HT1080 (cell line): Measurements from ENCODE around the gene KCND2. TPM values are rescaled to one million over a fixed set of nuclear protein-coding genes. Genes with fewer than 3 reads are reported as not detected.
"Not testable (repeated sequence)": the region's sequence is repeated elsewhere in the genome, so short reads cannot be mapped to it uniquely, and the experiment has no call there.

ENCODE experiments used
- DNase-seq: peaks from one replicate; pipeline ENCODE4 v3.0.0-alpha.2; 2015; ENCODE audit warnings: low read depth
- total RNA-seq: library from RNA; depleted of rRNA; stranded (reverse); fragments of >200 nt; shearing (Covaris generic); gene quantifications from 2 replicates; pipeline ENCODE4 v1.2.3, GENCODE V29; 2014

KCND2 gene
- total RNA-seq, 1 experiment from 2014 or later, result not detected

GRCh38 chr7:120480472-120480871 lies 207.5 kb downstream of the KCND2 start:
- DNase-seq, result no peak

GRCh38 chr7:120480930-120481329 lies 208.0 kb downstream of the KCND2 start:
- no peak for DNase-seq

DNA sequence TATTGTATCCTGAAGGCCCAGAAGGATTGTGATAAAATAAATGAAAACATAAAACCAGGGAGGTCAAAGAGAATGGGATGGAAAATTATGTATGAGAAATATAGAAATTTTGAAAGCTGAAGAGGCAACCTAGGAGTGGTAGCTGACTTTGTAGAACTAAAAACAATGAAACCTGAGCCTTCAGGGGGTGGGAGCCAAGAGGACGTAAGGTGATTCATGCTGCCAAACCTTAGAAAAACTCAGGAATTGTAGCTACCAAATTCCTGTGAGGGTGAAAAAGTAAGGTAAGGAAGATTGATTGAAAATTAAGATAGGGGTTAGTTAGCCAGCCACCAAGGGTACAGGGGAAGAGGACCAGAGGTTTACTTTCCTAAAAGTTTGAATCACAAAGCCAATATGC lies 213.2 kb downstream of the KCND2 start:
- DNase-seq, result peak; percentile 19

GRCh38 chr7:120502132-120502531 lies 229.2 kb downstream of the KCND2 start:
- DNase-seq, result no peak

DNA sequence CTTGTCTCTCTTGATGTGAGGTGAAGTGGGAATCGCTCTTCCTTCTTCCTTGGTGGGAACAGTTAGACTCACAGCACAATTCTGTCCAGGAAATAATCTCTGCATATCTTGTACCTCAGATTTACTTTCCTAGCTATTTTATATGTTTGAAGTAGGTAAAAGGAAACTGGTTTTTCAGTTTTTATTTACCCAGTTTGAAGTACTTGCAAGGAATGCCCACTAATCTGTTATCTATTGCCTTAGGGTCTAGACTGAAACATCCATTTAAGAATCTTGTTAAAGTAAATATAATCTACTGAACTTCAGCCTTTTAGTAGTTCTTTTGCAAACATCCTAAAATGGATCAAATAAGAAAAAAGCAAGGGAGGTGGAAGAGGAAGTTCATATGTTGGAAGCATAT lies 229.8 kb downstream of the KCND2 start:
- no peak for DNase-seq

GRCh38 chr7:120504386-120504785 lies 231.4 kb downstream of the KCND2 start:
- DNase-seq, result no peak

DNA sequence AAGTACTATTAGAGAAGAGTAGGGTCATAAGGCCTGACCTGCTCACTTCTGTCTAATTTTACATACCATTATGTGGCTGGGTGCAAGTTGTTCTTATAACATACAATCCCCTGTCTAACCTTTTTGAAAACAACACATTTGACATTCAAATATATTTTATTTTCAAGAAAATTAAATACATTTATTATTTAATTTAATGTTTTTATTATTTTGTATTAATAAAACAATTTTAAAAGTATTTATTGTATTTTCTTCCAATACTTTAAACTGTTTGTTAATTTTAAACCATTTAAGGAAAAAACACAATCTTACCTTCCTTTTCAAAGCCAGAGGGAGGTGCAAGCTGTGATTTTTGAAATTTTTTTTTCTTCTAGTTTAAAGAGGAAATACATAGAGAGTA lies 232.8 kb downstream of the KCND2 start:
- no peak for DNase-seq

DNA sequence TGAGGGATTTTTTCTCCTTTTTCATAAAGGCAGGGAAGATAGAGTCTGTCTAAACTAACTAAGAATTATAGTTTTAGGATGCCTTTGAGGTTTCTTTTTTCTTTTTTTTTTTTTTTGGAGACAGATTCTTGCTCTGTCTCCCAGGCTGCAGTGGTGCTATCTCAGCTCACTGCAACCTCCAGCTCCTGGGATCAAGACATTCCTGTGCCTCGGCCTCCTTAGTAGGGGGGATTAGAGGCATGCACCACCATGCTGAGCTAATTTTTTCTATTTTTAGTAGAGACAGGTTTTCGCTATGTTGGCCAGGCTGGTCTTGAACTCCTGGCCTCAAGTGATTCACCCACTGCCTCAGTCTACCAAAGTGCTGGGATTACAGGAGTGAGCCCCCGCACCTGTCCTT lies 239.7 kb downstream of the KCND2 start:
- DNase-seq, result no peak

GRCh38 chr7:120519224-120519623 lies 246.2 kb downstream of the KCND2 start:
- DNase-seq, result no peak

DNA sequence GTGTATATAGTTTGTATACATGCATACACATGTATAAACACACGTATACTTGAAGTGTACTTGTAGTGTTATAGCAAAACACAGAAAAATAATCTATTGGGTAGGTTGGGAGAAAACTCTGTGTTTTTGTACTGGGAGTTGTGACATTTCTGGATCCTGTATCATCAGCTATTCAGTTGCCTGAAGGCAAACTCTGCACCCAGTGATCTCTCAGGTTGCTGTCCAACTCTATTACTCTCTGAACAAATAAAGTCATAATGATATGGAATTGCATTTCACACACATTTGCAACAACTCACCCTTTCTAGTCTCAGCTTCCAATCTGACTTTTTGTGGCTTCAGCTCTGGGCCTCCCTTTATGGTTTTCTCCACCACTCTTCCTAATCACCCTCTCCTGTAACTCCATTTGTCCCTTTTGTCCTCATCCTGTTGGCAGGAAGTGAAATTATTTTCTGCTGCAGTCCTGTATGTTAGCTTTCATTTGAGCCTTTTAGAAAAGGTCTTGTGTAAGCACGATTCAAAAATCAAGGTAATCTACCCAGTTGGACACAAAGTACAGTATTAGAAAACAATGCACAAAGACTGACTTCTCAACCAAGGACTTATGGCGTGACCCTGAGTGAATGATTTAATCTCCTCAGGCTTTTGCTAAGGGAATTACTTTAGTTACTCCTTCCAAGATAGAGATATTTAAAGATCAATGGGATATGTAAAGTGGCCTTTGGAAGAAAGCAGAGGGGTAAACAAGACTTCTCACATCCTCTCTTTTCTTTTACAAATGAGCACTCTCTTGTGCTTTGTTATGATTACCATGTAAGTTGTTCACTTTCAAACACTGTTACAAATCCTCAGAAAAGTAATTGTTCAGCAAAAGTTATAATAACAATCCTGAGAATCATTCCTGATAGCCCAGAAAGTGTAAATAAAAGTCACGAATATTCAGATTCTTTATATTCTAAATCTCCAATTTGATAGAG lies 249.1 kb downstream of the KCND2 start:
- no peak for DNase-seq

- DNase-seq, result no peak
Measured at GRCh38 chr7:120523985-120524384, 251.0 kb downstream of the KCND2 start.

DNA sequence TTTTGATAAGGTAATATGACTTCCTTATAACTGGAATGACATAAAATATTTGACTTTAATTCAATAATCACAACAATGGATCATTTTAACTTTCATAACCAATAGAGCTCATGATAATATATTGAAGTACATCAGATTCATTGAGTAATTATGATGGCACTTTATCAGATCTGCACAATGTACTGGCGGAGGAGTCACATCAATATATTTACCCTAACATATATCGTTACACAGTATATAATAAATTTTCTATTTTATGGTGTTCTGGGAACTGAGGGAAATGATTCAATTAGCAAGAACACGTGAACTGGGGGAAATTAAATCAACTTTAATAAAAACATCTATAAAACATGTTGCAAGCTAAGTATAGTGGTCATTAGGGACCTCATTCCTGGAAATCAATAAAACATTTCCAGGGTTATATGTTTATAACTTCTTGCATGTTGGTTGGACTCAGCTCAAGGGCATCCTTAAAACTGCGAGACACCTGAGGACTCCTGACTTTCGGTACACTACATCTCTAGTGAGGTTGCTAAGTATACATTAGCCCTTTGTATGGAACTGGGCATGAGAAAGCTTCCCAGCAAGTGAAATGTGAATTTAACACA lies 254.0 kb downstream of the KCND2 start:
- DNase-seq, result no peak

DNA sequence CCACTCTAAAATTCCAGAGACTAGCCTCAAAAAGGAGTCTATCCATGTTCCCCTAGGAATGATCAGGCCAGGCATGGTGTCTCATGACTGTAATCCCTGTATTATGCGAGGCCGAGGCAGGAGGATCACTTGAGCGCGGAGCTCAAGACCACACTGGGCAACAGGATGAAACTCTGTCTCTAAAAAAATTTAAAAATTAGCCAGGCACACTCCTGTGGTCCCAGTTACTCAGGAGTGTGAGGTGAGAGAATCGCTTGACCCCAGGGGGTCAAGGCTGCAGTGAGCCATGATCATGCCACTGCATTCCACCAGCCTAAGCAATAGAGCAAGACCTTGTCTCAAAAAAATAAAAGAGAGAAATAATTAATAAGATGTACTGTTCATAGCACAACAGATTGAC lies 256.8 kb downstream of the KCND2 start:
- DNase-seq, result no peak

DNA sequence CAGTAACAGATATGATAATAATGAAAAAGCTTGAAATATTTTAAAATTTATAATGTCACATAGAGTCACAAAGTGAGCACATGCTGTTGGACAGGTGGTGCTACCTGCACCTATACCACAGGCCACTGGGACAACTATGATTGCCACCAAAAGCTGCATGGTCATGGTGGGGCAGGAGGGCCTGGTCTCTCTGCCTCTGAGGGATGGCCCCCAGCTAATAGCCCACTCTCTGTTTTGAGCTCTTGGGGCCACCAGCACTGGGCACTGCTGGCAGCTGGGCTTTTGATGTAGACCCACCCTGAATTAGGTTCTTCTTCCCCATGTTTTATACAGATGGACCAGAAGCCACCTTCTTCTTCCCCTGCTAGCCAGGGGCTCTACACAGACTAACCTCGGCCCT lies 265.4 kb downstream of the KCND2 start:
- no peak for DNase-seq

DNA sequence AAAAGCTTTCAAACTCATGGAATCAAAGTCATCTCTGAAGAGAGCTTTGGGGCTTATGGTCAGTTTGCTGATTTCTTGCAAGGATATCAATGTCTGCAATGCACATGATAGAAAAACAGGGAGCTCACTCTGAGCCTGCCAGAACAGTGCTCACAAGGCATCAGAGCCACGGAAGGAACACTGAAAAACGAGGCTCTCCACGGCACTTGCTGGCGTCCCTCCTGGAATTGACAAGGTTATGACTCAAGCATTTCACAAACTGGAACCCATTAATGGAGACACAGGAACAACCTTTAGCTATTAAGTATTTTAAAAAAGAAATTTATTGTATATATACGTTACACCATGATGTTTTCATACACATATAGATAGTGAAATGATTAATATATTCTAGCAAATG lies 266.3 kb downstream of the KCND2 start:
- DNase-seq, result no peak

GRCh38 chr7:120547605-120548004 lies 274.6 kb downstream of the KCND2 start:
- no peak for DNase-seq

DNA sequence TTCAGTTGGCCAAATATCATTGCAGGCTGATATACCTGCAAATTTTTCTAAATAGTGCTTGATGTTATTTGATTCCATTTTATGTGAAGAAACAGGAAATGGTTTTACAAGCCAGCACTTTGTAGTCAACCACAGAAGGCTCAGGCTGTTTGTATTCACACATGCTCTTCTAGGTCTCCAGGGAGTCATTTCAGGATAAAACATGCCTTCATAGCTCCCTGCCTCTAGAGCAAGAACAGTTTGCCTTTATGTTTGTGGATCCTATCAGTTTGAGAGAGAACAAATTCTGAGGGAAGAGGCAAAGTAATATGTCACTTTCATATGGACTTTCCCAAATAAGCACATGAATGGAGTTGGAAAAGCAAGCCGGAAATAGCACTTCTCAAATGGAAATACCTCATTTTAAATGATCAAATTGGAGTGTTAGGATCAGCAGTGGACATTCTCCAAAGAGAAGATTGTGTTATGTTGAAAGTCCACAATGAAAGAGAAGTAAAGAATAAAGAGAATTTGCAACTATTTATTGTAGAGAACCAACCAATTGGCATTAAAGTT lies 277.6 kb downstream of the KCND2 start:
- DNase-seq, result peak; percentile 56

- no peak for DNase-seq
Measured at GRCh38 chr7:120553491-120553890, 280.5 kb downstream of the KCND2 start.

DNA sequence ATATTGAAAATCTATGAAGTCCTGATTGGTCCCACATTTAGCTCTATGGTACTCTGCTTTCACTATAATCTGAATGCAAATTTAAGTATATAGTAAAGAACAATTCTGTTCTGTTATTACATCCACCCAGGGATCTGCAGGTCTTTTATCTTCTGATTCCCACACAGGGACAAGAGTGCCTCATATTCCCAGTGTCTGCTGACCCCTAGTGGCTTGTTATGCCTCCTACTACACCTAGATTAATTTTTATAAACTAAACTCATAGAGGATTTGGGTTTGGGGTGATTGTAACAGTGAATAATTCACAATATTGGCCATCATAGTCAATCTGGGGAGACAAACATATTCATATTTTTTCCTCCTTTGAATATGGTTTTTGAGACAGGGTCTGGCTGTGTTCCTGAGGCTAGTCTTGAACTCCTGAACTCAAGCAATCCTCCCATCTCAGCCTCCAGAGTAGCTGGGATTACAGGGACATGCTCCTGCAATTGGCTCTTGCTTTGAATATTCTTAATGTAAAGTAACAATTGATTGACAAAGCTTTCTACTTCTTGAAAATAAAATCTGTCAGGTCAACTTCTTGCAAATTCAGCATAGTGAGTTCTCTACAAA lies 282.1 kb downstream of the KCND2 start:
- peak; percentile 47 for DNase-seq

GRCh38 chr7:120564145-120564544 lies 291.2 kb downstream of the KCND2 start:
- no peak for DNase-seq

GRCh38 chr7:120567204-120567603 lies 294.2 kb downstream of the KCND2 start:
- no peak for DNase-seq

DNA sequence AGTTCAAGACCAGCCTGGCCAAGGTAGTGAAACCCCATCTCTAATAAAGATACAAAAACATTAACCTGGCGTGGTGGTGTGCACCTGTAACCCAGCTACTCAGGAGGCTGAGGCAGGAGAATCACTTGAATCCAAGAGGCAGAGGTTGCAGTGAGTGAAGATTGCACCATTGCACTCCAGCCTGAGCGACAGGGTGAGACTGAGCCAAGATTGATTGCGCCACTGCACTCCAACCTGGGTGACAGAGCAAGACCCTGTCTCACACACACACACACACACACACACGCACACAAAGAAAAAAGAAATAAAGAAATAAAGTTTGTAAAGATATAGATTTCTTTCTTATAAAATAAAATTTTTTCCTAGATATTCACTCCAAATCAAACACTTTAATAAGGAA lies 305.7 kb downstream of the KCND2 start:
- DNase-seq, result not testable (repeated sequence)
